ENCODE results near the gene LUZP2.

The LUZP2 gene

DNA sequence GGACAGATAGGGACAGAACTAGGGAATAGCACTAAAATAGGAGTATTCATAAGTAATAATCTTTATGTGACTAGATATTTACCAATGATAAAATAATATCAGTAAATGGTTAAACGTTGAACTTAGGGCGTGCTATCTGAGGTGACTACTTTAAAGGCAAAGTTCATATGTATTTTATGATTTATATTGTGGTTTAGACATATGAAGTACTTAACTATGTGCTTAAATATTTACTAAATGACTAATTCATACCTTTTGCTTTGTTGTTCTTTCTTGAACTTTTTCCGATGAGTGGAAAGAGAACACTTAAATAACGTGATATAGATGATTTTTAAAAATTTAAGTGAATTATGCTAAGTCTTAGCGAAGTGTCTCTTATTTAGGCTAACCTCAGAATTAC is 14.7 kb downstream of the LUZP2 start:
- no CpG with 5 or more reads among the region's 5 CpGs for WGBS (ENCODE audit: extremely low coverage, insufficient coverage, low lambda C conversion rate)
- Histone ChIP-seq H3K79me1 (ENCODE audit: low read length) (no peaks in the 10 kb centered on the region), H3K27ac (ENCODE audit: low read depth, low read length) (no peak overlapping the region), H3K23ac (ENCODE audit: low read length) (no peak overlapping the region), H2AK5ac (ENCODE audit: low read length) (no peak overlapping the region), H3K4me3 (ENCODE audit: low read length) (no peak overlapping the region), H3K56ac (ENCODE audit: low read length) (no peak overlapping the region), H3K27me3 (ENCODE audit: insufficient read depth, low read length, poor library complexity) (no peaks in the 10 kb centered on the region), H2BK15ac (replicated peaks; ENCODE audit: low read depth) (no peak overlapping the region), H3K9ac (ENCODE audit: low read length) (no peak overlapping the region), H2BK5ac (ENCODE audit: low read length) (no peak overlapping the region), H2BK120ac (ENCODE audit: low read depth, low read length) (no peak overlapping the region), H3K4me1 (ENCODE audit: control insufficient read depth, low read depth, low read length) (no peaks in the 10 kb centered on the region), H4K8ac (ENCODE audit: low read depth, low read length) (no peak overlapping the region), H3K79me2 (ENCODE audit: control insufficient read depth, insufficient read depth, low read length) (no peaks in the 10 kb centered on the region), H3K36me3 (ENCODE audit: control insufficient read depth, insufficient read depth, low read length) (no peaks in the 10 kb centered on the region), H3K18ac (ENCODE audit: low read length) (no peak overlapping the region), H3K4ac (ENCODE audit: low read depth, low read length) (no peak overlapping the region), H4K5ac (ENCODE audit: low read length) (no peak overlapping the region), H3K4me2 (ENCODE audit: low read length) (no peak overlapping the region)
- no peak for DNase-seq

DNA sequence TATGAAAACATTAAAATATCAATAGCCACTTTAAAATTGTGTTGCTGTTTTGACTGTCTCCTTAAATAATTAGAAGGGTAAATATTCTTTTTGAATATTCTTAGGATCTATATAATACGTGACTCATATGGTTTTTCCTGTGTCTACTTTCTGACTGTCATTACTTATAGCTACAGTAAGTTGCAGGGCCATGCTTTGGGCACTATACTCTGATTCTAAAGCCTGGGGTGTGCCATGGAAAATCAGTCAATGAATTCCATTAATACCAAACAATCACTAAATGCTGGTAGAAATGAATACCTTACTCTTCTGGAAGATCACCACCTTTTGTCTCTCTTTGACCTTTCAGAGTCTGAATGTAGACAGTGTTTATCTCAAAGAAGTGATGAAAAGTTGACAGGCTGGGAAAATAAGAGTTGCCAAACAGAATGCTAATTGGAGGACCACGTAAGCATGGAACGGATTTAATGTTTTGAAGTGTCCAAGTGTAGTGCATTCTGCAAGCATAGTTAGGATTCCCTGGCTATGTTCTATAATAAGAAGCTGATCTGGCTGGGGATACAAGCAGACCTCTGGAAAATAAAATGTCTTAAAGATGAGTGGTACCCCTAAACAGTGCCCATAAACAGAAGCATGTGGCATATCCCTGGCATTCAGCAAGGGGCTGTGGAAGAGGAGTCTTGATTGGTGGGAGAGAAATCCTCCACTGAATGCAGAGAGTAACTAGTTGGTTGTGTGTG is 16.8 kb downstream of the LUZP2 start:
- H2BK15ac ChIP-seq (replicated peaks; ENCODE audit: low read depth): no peak overlapping the region
- H3K79me2 ChIP-seq (ENCODE audit: control insufficient read depth, insufficient read depth, low read length): no peaks in the 10 kb centered on the region
- H3K79me1 ChIP-seq (ENCODE audit: low read length): no peaks in the 10 kb centered on the region
- H2AK5ac ChIP-seq (ENCODE audit: low read length): no peak overlapping the region
- H4K5ac ChIP-seq (ENCODE audit: low read length): no peak overlapping the region
- H3K56ac ChIP-seq (ENCODE audit: low read length): no peak overlapping the region
- no peak overlapping the region for H3K18ac ChIP-seq (ENCODE audit: low read length)
- WGBS (ENCODE audit: extremely low coverage, insufficient coverage, low lambda C conversion rate): no CpG with 5 or more reads among the region's 3 CpGs
- H4K8ac ChIP-seq (ENCODE audit: low read depth, low read length): no peak overlapping the region
- H3K9ac ChIP-seq (ENCODE audit: low read length): no peak overlapping the region
- no peaks in the 10 kb centered on the region for H3K4me1 ChIP-seq (ENCODE audit: control insufficient read depth, low read depth, low read length)
- no peak for DNase-seq
- H3K36me3 ChIP-seq (ENCODE audit: control insufficient read depth, insufficient read depth, low read length): no peaks in the 10 kb centered on the region
- H3K4me3 ChIP-seq (ENCODE audit: low read length): no peak overlapping the region
- H2BK5ac ChIP-seq (ENCODE audit: low read length): no peak overlapping the region
- H3K23ac ChIP-seq (ENCODE audit: low read length): no peak overlapping the region
- no peak overlapping the region for H3K4me2 ChIP-seq (ENCODE audit: low read length)
- no peak overlapping the region for H3K27ac ChIP-seq (ENCODE audit: low read depth, low read length)
- H2BK120ac ChIP-seq (ENCODE audit: low read depth, low read length): no peak overlapping the region
- no peak overlapping the region for H3K4ac ChIP-seq (ENCODE audit: low read depth, low read length)
- no peaks in the 10 kb centered on the region for H3K27me3 ChIP-seq (ENCODE audit: insufficient read depth, low read length, poor library complexity)

DNA sequence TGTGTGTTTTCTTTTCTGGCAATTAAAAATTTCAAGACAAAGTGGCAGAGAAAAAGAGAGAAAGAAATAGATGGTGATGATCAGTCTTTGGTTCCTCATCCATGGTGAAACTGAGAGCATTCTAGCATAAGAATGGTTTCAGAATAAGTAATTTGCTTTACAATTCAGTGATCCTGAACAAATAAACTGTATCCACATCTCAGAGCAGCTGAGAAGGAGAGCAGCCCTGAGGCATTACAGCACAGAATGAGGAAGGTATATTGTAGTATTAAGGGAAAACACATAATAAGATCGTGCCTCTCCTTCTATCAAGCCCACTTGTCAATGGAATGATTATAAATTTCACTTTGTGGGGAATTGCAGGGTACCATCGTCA is 17.4 kb downstream of the LUZP2 start:
- Histone ChIP-seq H3K27me3 (ENCODE audit: insufficient read depth, low read length, poor library complexity) (no peaks in the 10 kb centered on the region), H3K4ac (ENCODE audit: low read depth, low read length) (no peak overlapping the region), H3K23ac (ENCODE audit: low read length) (no peak overlapping the region), H3K4me3 (ENCODE audit: low read length) (no peak overlapping the region), H3K36me3 (ENCODE audit: control insufficient read depth, insufficient read depth, low read length) (no peaks in the 10 kb centered on the region), H3K79me1 (ENCODE audit: low read length) (no peaks in the 10 kb centered on the region), H2BK5ac (ENCODE audit: low read length) (no peak overlapping the region), H2BK15ac (replicated peaks; ENCODE audit: low read depth) (no peak overlapping the region), H3K56ac (ENCODE audit: low read length) (no peak overlapping the region), H2AK5ac (ENCODE audit: low read length) (no peak overlapping the region), H3K4me1 (ENCODE audit: control insufficient read depth, low read depth, low read length) (no peaks in the 10 kb centered on the region), H3K9ac (ENCODE audit: low read length) (no peak overlapping the region), H3K4me2 (ENCODE audit: low read length) (no peak overlapping the region), H2BK120ac (ENCODE audit: low read depth, low read length) (no peak overlapping the region), H4K8ac (ENCODE audit: low read depth, low read length) (no peak overlapping the region), H3K18ac (ENCODE audit: low read length) (no peak overlapping the region), H4K5ac (ENCODE audit: low read length) (no peak overlapping the region), H3K79me2 (ENCODE audit: control insufficient read depth, insufficient read depth, low read length) (no peaks in the 10 kb centered on the region), H3K27ac (ENCODE audit: low read depth, low read length) (no peak overlapping the region)
- DNase-seq: no peak
- no CpG with 5 or more reads among the region's 2 CpGs for WGBS (ENCODE audit: extremely low coverage, insufficient coverage, low lambda C conversion rate)

DNA sequence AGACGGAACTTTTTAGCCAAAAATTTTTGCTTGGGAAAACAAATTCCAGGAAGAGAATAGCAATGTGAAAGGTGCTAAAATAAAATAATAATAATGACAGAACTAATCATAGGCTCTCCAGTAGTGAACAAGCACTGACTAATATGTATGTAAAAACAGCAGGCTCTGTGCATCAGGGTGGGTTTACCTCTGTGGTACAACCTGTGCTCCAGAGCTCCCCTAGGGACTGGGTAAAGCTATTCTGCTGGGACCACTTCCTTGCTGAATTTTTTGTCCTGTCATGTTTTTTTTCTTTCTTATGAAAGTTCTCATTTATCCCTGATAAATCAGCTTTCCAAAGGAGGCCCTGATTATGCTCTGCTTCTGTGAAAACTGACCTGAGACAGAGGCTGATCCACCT is 18.8 kb downstream of the LUZP2 start:
- Histone ChIP-seq H3K4ac (ENCODE audit: low read depth, low read length) (no peak overlapping the region), H3K27me3 (ENCODE audit: insufficient read depth, low read length, poor library complexity) (no peaks in the 10 kb centered on the region), H3K23ac (ENCODE audit: low read length) (no peak overlapping the region), H3K9ac (ENCODE audit: low read length) (no peak overlapping the region), H3K4me1 (ENCODE audit: control insufficient read depth, low read depth, low read length) (no peaks in the 10 kb centered on the region), H2AK5ac (ENCODE audit: low read length) (no peak overlapping the region), H3K36me3 (ENCODE audit: control insufficient read depth, insufficient read depth, low read length) (no peaks in the 10 kb centered on the region), H2BK15ac (replicated peaks; ENCODE audit: low read depth) (no peak overlapping the region), H3K56ac (ENCODE audit: low read length) (no peak overlapping the region), H3K27ac (ENCODE audit: low read depth, low read length) (no peak overlapping the region), H3K79me1 (ENCODE audit: low read length) (no peaks in the 10 kb centered on the region), H4K5ac (ENCODE audit: low read length) (no peak overlapping the region), H3K4me3 (ENCODE audit: low read length) (no peak overlapping the region), H3K18ac (ENCODE audit: low read length) (no peak overlapping the region), H3K4me2 (ENCODE audit: low read length) (no peak overlapping the region), H4K8ac (ENCODE audit: low read depth, low read length) (no peak overlapping the region), H2BK5ac (ENCODE audit: low read length) (no peak overlapping the region), H2BK120ac (ENCODE audit: low read depth, low read length) (no peak overlapping the region), H3K79me2 (ENCODE audit: control insufficient read depth, insufficient read depth, low read length) (no peaks in the 10 kb centered on the region)
- no CpG with 5 or more reads among the region's 1 CpG for WGBS (ENCODE audit: extremely low coverage, insufficient coverage, low lambda C conversion rate)
- peak; percentile 33 for DNase-seq

DNA sequence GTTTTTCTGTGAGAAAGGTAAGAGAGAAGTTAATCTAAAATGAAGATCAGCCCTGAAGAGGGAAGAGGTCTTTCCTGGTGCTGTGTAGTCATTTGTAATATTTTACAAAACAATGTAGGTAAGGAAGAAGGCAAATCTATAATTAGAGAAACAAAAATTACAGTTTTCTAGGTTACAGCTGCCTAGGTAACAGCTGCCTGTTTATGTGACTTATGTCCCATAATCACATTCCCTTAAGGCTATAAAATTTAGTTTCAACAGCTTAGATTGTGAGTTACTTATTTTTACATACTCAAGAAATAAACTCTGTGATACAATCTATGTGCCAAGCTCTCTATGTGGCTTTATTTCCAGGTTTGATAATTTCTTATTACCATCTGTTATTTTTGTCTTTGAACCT is 19.8 kb downstream of the LUZP2 start:
- Histone ChIP-seq H3K4ac (ENCODE audit: low read depth, low read length) (no peak overlapping the region), H4K8ac (ENCODE audit: low read depth, low read length) (no peak overlapping the region), H3K56ac (ENCODE audit: low read length) (no peak overlapping the region), H3K4me1 (ENCODE audit: control insufficient read depth, low read depth, low read length) (no peaks in the 10 kb centered on the region), H3K27ac (ENCODE audit: low read depth, low read length) (no peak overlapping the region), H3K79me2 (ENCODE audit: control insufficient read depth, insufficient read depth, low read length) (no peaks in the 10 kb centered on the region), H2BK5ac (ENCODE audit: low read length) (no peak overlapping the region), H3K18ac (ENCODE audit: low read length) (no peak overlapping the region), H2BK120ac (ENCODE audit: low read depth, low read length) (no peak overlapping the region), H3K9ac (ENCODE audit: low read length) (no peak overlapping the region), H3K27me3 (ENCODE audit: insufficient read depth, low read length, poor library complexity) (no peaks in the 10 kb centered on the region), H2AK5ac (ENCODE audit: low read length) (no peak overlapping the region), H2BK15ac (replicated peaks; ENCODE audit: low read depth) (no peak overlapping the region), H3K4me3 (ENCODE audit: low read length) (no peak overlapping the region), H3K23ac (ENCODE audit: low read length) (no peak overlapping the region), H3K79me1 (ENCODE audit: low read length) (no peaks in the 10 kb centered on the region), H3K4me2 (ENCODE audit: low read length) (no peak overlapping the region), H3K36me3 (ENCODE audit: control insufficient read depth, insufficient read depth, low read length) (no peaks in the 10 kb centered on the region), H4K5ac (ENCODE audit: low read length) (no peak overlapping the region)
- DNase-seq: no peak

DNA sequence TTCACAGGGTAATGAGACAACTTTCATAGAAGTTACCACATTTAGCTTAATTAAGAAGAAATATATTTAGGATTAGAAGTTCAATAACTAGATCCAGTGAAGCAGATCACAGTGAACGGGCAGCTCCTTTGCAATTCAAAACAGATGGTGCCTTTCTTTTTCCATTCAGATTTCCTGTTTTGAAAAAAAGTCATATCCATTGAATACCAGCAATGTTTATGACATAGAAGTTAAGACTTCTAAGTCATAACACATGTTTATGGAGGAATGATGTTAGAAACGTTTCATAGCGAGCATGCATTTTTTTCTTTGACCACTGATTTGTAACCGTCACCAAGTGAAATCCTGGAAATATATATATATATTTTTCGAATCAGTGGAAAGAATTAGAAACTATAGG is 24.7 kb downstream of the LUZP2 start:
- no peak overlapping the region for H3K4me2 ChIP-seq (ENCODE audit: low read length)
- H2BK5ac ChIP-seq (ENCODE audit: low read length): no peak overlapping the region
- H2BK15ac ChIP-seq (replicated peaks; ENCODE audit: low read depth): no peak overlapping the region
- no peak overlapping the region for H3K18ac ChIP-seq (ENCODE audit: low read length)
- no peak overlapping the region for H3K4me3 ChIP-seq (ENCODE audit: low read length)
- no peaks in the 10 kb centered on the region for H3K79me2 ChIP-seq (ENCODE audit: control insufficient read depth, insufficient read depth, low read length)
- no peak overlapping the region for H3K4ac ChIP-seq (ENCODE audit: low read depth, low read length)
- no peak overlapping the region for H3K56ac ChIP-seq (ENCODE audit: low read length)
- H3K27me3 ChIP-seq (ENCODE audit: insufficient read depth, low read length, poor library complexity): no peaks in the 10 kb centered on the region
- H4K8ac ChIP-seq (ENCODE audit: low read depth, low read length): no peak overlapping the region
- no peak overlapping the region for H3K27ac ChIP-seq (ENCODE audit: low read depth, low read length)
- no peaks in the 10 kb centered on the region for H3K36me3 ChIP-seq (ENCODE audit: control insufficient read depth, insufficient read depth, low read length)
- H4K5ac ChIP-seq (ENCODE audit: low read length): no peak overlapping the region
- no peak overlapping the region for H3K9ac ChIP-seq (ENCODE audit: low read length)
- WGBS (ENCODE audit: extremely low coverage, insufficient coverage, low lambda C conversion rate): no CpG with 5 or more reads among the region's 5 CpGs
- H3K23ac ChIP-seq (ENCODE audit: low read length): no peak overlapping the region
- H2BK120ac ChIP-seq (ENCODE audit: low read depth, low read length): no peak overlapping the region
- no peak overlapping the region for H2AK5ac ChIP-seq (ENCODE audit: low read length)
- no peaks in the 10 kb centered on the region for H3K4me1 ChIP-seq (ENCODE audit: control insufficient read depth, low read depth, low read length)
- DNase-seq: no peak
- no peaks in the 10 kb centered on the region for H3K79me1 ChIP-seq (ENCODE audit: low read length)

All from mesendoderm (in vitro differentiated cells).